K562 treated with DMSO at 1 percent for 24 hours (cell line): Measurements from ENCODE around the gene PPM1A. TPM values are rescaled to one million over a fixed set of nuclear protein-coding genes. Genes with fewer than 3 reads are reported as not detected.

Experiments used
- total RNA-seq: library from RNA; unstranded; fragments of 300-600 nt; gene quantifications from 2 replicates; pipeline ENCODE4 v1.2.3, GENCODE V29; 2022; ENCODE audit warnings: low read depth; ENCODE audit not compliant: insufficient read depth

Gene PPM1A
- 9.8 and 12.1 TPM in 2 replicates for total RNA-seq

GRCh38 chr14:60248697-60249318 lies at the start of gene PPM1A:
Gene PPM1A (plus strand): TSS chr14:60249221. CDS start chr14:60282704, 33,483 bp downstream.

Other genes starting within 250 kb of the PPM1A start
- gene PCNX4, start 157.3 kb upstream of the PPM1A start, total RNA-seq, result 5.5 and 7.8 TPM in 2 replicates
- gene DHRS7, start 83.8 kb upstream of the PPM1A start, total RNA-seq, result 25.8 and 28.5 TPM in 2 replicates
- 0.41 TPM in 1 of 2 replicates, not detected in the other for gene C14orf39, start 236.8 kb downstream of the PPM1A start, total RNA-seq